IPS-NIHi7 (cell line): Measurements from ENCODE around the gene NDUFS8.
A peak's percentile ranks its signal among the peaks of the same experiment; 100 is the strongest.

Experiments used
- DNase-seq: peaks from one replicate; pipeline ENCODE4 v3.0.0; 2012; ENCODE audit warnings: mixed read lengths; ENCODE audit errors: extremely low spot score

Gene NDUFS8

DNA sequence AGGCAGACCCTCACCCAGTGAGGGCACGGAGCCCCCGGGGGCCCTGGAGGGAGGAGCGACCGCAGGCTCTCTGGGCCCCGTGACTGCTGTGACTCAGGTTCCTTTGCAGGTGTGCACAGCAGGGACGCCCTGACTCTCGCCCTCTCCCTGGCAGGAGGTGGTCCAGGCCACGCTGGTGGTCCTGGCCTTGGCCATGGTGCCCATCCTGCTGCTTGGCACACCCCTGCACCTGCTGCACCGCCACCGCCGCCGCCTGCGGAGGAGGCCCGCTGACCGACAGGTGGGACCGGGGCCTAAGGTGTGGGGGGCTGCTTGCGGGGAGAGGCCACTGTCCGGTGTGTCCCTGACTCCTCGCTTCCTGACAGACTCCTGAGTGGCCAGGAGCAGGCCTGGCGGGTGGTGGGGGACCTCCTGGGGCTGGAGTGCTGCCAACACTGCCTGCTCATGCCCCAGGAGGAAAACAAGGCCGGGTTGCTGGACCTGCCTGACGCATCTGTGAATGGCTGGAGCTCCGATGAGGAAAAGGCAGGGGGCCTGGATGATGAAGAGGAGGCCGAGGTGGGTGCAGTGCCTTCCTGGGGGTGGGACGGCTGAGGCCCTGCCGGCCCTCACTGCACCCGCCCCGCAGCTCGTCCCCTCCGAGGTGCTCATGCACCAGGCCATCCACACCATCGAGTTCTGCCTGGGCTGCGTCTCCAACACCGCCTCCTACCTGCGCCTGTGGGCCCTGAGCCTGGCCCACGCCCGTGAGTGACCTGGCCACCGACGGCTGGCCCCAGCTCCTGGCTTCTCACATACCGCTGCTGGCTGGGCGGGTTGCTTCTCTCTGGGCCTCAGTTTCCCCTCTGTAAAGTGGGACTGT is 19.3 kb downstream of the NDUFS8 start:
- DNase-seq, result no peak

DNA sequence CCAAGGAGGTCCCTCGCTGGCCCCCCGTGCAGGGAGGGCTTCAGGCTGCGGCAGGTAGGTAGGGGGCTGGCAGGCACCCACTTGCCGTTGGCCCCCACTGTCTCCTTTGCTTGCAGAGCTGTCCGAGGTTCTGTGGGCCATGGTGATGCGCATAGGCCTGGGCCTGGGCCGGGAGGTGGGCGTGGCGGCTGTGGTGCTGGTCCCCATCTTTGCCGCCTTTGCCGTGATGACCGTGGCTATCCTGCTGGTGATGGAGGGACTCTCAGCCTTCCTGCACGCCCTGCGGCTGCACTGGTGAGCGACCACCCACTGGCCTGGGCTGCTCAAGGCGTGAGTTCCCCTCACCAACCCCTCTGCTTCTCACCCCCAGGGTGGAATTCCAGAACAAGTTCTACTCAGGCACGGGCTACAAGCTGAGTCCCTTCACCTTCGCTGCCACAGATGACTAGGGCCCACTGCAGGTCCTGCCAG is 19.9 kb downstream of the NDUFS8 start:
- peak; percentile 13 for DNase-seq

DNA sequence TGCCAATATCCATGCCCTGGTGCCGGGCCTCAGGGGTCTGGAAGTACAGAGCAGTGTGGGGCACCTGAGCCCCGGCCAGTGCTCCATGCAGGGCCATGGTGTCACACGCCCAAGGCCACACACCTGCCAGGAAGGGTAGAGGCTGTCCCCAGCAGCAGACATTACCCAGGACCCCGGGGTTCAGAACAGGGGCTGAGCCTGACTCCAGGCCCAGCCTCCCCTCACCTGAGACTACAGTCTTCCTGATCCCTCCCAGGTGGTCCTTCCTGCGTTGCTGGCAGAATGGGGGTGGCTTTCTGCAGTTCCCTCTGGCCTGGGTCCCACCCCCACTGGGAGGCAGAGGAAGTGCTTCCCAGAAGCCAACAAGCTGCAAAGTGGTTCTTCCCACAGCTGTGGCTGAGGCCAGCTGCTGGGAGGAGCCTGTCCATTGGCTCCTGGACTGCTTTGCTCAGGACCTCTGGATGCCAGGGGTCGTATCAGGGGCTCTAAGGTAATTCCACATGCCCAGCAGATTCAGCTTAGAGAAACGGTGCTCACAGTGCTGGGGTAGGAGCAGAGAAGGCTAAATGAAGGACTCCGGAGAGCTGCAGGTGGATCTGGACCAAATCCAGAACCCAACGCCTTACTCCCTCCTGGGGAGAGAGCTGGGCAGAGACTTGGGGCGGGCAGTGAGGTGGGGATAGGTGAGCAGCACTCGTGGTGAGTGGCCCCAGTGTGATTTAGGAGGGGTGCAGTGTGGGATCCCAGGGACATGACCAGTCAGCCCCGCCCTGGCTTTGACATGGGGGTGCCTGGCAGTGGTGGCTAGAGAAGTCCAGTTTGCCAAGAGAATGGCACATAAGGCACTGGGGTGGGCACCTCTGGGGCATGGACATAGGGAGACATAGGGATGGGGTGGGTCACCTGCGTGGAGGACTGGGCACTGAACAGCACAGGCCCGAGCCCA is 21.0 kb downstream of the NDUFS8 start:
- DNase-seq, result peak; percentile 54

DNA sequence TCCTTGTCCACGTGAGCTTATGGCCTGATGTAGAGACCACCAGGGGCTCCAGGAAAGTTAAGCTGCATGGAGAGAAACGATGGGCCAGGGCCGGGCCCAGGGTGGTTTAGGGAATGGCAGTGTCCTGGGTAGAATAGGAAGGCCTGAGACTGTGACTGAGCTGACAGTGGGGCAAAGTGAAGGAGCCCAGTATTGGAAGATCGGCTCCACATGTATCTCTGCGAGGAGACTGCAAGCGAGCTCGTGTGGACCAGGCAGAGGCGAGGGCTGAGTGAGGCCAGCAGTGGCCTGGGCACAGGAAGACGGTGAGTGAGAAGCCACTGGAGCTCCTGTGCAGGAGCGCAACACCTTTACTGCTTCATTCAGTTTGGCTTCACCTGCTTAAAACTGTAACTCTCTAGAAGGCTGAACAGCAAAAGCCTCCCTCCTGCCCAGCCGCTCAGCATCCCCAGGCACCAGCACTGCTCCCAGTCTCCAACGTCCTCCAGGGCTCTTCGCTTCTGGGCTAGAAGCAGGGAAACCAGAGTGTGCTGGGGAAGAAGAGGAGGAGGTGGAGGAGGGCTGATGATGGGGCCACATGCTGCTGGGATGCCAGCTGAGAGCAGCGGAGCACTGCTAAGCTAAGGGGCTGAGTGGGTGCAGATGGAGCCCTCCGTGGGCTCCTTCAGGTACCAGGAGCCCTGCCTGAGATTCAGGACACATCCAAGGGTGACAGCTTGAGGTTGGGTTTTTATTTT is 21.8 kb downstream of the NDUFS8 start:
- DNase-seq, result no peak

DNA sequence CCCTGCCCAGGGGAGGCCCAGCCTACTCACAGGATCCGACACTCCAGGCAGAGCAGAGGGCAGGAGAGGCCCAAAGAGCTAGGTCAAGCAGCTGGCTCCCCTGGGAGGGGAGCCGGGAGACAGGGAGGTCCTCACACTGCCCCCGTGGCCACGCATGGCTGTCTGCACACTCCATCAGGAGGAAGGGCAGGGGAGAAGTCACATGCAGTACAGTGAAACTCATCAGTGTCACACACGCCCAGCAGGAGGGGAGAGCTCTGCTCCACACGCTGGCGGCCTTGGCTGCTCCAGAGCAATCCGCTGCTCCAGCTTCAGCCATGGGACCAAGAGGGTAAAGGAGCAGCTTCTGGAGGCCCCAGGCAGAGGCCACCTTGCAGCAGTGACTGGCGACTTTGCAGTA is 22.6 kb downstream of the NDUFS8 start:
- DNase-seq, result no peak

DNA sequence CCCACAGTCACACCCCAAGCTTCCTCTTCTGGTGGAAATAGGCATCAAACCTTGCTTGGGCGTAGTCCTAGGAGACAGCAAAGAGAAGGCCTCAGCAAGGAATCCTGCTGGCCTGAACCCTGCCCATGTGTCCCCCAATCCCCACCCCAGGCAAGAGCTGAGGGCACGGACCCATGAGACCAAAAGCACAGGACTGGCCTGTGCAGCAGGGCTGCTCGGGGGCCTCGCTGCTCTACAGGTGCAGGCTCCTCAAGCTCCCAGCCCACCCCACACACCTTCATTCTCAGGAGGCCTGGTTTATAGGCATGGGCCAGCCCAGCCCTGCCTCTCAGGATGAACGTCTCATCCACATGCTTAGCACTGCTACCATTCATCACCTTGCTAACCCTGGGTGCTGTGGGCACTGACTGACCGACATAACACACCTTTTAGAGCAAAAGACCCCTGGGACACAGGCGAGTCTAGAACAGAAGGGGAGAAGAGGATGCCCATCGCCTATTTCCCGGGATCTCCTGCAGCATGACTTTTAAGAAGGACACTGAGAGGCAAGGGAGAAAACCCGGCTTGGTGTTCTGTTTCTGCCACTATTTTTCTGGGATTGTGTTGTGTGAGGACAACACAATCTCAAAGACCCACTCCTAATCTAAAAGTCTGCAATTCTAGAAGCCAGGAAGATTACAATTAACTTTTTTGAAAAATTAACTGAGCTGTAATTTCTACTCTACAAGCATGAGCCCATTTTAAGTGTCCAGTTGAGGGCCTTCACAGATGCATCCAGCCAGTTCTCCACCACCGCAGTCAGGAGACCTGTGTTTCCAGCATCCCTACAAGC is 23.7 kb downstream of the NDUFS8 start:
- no peak for DNase-seq

DNA sequence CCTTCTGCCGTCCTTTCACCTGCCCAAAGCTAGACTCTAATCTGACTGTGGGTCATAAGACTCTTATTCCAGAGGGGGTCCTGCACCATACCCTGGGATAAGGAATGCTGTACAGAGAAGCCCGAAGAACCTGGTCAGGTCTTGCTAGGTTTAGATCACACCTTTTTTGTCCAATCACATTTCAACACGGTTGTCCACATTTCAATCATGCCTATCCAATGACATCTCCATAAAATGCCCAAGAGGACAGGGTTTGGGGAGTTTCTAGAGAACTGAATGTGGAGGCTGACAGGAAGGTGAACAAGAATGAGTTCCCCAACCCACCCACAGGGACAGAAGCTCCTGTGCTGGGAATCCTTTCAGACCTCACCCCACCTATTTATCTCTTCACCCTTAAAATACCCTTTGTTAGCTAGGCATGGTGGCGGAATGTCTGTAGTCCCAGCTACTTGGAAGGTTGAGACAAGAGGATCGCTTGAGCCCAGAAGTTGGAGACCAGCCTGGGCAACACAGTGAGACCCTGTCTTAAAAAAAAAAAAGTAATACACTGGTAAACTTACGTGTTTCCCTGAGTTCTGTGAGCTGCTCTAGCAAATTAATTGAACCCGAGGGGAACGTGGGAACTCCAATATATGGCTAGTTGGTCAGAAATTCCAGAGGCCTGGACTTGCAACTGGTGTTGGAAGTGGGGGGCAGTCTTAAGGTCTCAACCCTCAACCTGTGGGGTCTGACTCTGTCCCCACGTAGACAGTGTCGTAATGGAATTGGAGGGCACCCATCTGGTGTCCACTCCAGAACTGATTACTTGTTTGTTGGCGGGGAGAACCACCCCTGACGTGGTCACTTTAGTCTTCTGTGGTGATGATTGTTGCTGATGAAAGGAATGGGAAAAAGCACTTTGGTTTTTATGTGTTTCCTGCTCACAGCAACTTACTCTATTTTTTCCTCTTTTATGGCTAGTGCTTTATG is 26.1 kb downstream of the NDUFS8 start:
- DNase-seq, result no peak

DNA sequence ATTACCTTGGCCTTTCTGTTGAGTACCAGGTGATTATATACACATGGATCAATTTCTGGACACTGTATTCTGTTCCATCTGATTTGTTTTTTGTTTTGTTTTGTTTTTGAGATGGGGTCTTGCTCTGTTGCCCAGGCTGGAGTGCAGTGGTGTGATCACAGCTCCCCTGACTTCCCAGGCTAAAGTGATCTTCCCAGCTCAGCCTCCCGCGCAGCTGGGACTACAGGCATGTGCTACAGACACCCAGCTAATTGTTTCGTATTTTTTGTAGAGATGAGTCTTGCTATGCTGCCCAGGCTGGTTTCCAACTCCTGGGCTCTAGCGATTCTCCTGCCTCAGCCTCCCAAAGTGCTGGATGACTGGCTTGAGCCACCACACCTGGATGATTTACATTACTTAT is 27.3 kb downstream of the NDUFS8 start:
- no peak for DNase-seq

DNA sequence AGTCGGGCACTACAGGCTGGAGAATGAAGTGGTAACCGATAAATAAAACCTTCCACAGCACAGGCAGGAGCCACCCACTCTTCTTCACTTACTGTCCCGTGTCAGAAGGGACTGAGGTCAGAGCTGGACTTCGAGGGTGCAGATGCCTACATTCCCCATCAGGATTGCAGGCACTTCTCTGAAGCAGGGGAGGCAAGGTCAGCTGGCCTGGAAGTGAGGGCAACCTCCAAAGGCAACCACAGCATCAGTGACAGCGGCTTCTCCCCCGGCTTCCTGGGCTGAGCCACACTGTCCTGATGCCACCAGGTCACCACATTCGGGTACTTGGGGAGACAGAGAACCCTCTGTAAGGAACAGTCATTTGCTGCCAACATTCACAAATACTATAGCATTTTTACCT is 31.0 kb downstream of the NDUFS8 start:
- no peak for DNase-seq

DNA sequence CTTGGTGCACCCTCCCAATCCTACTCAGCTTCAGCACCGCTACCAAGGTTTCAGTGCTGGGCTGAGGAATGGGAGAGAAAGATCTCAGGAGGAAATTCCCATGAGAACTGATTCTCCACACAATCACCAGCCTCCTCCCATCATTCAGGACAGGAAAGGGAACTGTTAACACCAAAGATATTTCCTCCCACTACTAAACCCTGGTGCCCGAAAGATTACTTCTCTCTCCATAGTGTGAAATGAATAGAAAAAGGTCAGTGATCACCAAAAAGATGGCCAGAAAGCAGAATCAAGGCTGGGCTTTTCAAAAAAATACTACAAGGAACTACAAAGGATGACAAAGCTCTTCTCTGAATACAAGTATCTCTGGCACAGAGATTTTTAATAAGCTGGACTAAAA is 34.4 kb downstream of the NDUFS8 start:
- DNase-seq, result no peak

DNA sequence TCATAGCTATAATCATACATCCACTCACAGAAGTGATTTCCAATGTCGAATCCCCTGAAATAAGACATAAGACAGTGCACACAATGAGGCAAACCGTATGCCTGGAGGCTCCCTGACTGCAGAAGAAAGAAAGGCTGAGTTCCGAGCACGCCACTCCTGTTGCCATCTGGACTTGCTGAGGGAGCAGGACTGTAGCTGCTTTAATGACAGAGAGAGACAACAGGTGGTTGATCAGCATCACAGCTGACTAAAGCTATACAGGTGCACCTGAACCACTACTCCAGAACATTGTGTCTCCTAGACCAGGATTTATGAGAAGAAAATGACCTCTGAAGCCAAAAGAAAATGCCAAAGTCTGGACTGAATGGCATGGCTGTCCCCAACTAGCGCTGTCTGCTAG is 35.4 kb downstream of the NDUFS8 start:
- no peak for DNase-seq

DNA sequence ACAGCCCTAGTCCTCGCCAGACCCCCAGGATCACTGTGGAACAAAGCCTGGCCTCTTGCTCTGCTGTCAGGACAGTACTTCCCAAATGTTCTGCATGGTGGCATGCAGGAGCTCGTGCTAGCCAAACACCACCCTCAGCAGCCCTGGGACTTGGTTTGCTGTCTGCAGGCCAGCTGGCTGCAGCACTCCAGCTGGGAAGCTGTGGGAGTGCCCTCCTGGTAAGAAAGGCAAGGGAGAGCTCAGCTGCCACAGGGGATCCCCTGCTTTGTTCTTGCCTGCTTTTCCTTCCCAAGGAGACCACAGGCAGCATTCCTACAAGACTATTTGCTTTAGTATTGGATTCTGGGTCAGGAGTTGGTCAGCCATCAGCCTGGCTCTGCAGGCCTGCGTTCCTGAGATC is 36.3 kb downstream of the NDUFS8 start:
- no peak for DNase-seq

DNA sequence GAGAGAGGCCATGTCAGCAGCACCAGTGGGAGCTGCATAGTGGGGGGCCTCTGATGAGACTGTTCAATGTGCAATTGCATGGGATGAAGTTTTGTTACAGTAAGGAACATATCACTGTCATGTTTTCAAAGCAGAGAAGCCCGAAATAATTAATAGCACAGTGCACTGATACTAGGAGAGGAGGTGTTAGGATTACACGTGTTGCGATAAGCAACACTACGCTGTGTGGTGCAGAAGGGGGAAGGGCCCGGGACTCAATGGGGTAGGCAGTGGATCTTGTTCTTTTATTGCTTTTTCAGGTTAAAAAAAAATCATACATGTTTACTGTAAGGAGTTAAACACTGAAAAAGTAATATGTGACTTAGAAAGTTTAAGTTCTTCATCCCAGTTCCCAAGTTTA is 37.5 kb downstream of the NDUFS8 start:
- DNase-seq, result no peak

DNA sequence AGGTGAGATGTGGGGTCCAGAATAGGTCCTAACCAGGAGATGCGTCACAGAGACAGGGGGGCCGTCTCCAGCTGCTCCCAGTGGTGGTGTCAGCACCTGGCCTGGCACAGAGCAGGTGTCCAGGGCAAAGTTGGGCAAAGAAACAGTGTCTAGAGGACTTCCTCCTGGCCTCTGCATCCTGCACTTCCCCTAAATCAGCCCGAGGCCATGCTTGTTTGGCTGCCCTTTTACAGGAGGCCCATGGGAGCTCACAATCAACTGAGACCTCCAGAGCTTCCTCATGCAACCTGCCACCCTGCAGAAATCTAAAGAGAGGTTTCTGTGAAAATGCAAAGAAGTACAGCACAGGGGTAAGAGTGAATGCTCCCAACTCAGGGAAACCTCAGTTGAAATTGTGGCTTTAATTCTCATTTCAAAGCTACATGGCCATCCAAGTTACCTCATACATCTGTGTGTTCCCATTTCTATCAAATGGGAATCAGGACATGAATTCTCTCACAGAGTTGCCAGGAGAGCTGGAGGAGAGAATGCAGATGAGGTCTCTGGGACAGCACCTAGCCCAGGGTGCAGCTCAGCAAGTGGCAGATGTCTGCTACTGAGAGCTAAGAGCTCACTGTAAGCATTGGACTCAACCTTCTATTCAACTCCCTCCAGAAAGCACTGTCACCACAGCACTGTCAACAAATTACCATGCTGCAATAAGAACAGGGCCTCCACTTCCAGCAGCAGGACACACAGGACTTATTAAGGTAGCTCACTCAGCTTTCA is 41.0 kb downstream of the NDUFS8 start:
- DNase-seq, result no peak

DNA sequence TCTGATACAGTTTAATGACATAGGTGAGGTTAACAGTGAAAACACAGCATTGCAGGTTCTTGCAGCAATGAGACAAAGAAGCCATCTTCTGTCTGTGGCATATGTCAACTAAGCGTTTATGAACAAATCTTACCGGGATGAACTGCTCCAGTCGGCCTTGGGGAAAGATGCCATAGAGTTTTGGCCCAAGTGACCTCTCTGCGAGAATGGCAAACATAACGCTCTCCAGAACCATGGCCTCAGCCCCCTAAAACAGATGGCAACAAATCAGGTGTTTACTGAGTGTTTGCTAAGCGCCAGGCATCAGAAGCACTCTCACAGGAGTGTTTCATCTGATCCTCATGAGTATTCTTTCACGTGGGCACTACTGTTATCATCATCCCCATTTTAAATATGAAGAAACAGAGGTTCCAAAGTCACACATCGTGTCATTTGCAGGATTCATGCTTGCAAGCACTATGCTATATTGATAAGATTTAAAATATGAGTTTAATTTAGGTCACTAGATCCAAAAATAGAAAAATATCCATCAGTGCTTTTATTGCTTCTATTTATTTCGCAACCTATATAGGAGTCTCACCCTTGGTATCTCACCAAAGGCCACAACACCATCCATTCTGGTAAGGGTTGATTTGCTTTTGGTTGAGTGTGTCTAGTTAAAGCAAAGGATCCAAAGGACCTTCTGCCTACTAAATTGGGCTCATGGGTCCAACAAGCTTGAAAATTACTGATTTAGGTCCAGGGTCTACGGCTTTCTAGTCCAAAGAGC is 44.3 kb downstream of the NDUFS8 start:
- no peak for DNase-seq

DNA sequence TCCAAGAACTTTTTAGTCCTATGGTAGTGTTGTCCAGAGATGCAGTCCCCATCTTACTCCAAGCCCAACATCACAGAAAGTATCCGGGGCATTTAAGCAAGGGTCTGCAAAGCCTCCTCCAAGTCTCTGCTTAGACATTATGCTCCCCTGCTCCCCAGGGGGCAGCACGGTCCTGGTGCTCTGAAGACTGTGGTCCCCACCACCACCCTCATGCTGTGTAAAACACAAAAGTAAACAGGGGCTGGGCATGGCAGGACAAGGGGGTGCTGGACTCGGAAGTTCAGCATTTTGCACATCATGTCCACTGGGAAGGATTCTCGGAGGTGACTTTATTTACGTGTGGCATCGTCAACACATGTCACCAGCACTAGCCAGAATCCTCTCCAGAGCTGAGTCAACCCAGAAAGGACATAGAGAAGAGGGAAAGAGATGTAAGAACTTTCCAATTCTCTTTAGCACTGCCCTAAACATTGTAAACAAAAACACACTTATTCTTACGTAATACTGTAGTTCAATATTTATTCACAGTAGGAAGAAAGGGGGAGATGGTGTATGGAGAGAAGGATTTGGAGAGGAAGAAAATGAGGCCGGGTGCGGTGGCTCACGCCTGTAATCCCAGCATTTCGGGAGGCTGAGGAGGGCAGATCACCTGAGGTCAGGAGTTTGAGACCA is 46.0 kb downstream of the NDUFS8 start:
- DNase-seq, result peak; percentile 39
